ENCODE results near the gene KCNQ1OT1.
A peak's percentile ranks its signal among the peaks of the same experiment; 100 is the strongest.

KCNQ1OT1 gene

GRCh38 chr11:2668876-2669275, 30.9 kb downstream of the KCNQ1OT1 start:
- TF ChIP-seq CTCF (IDR thresholded peaks at IDR 0.05), result no peak
- no peaks in the 10 kb centered on the region for H3K36me3 ChIP-seq
- H3K27ac ChIP-seq, result no peak overlapping the region
- H3K4me3 ChIP-seq, result no peak overlapping the region
- H3K9me3 ChIP-seq, result no peaks in the 10 kb centered on the region
- peaks cover 0 to 3% (median 0%) of the 10 kb centered on the region in 4 donors for H3K4me1 ChIP-seq
- intact Hi-C loops (cut with DNase I; ENCODE audit: low total_unique reads), result no loop called here
- DNase-seq, result peak in 1 of 2 donors; percentile 10
- no peaks in the 10 kb centered on the region for H3K27me3 ChIP-seq

DNA sequence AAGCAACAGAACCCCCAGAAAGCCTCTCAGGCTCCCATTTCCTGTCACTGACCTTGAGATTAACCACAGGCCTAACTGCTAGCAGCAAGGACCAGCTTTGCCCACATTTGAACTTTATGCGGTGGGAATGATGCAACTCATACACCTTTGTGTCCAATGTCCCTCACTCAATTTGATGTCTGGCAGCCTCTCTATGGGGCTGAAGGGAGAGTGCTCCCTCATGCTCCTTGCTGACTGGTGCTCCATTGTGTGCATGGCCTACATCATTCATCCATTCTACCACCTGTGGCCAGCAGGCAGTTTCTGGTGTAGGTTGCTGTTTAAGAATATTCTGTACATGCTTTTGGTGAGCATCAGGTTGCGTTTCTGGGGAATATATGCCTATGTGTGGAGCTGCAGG, 31.9 kb downstream of the KCNQ1OT1 start:
- intact Hi-C loops (cut with DNase I; ENCODE audit: low total_unique reads), result no loop called here
- no peak overlapping the region for H3K27ac ChIP-seq
- H3K4me3 ChIP-seq, result no peak overlapping the region
- no peak for TF ChIP-seq CTCF (IDR thresholded peaks at IDR 0.05)
- H3K4me1 ChIP-seq, result no peaks in the 10 kb centered on the region
- no peaks in the 10 kb centered on the region for H3K9me3 ChIP-seq
- no peak for DNase-seq
- H3K27me3 ChIP-seq, result no peaks in the 10 kb centered on the region
- H3K36me3 ChIP-seq, result no peaks in the 10 kb centered on the region

DNA sequence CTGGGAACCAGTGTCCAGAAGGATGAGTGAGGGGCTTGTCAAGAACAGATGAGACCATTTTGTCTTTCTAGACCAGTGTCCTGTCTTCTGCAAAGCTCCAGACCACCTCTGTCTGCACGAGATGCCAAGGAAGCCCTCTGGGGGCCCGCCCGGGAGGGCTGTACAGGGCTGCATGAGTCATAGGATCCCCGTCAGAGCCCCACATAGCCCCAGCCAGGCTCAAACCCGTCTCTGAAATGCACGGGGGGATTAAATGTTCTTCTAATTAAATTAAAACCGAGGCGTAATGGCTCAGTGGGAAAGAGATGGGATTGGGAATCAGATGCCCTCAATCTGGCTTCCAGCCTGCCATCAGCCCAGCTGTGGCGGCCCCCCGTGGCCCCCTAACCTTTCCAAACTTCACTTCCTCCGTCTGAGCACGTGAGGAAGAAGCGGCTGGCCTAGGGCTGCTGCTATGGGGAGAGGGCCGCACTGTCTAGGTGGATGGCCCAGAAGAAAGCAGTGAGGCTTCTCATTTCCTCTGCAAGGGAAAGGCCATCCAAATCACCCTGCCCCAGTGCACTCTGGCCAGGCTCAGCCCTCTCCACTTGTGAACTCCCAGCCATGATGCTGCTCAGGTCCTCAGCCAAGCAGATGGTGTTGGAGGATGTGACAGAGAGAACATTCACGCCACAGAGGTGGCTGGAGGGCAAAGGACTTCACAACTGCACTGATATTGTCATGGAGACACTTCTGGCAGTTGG, 32.8 kb downstream of the KCNQ1OT1 start:
- intact Hi-C loops (cut with DNase I; ENCODE audit: low total_unique reads), result no loop called here
- H3K4me3 ChIP-seq, result no peak overlapping the region

DNA sequence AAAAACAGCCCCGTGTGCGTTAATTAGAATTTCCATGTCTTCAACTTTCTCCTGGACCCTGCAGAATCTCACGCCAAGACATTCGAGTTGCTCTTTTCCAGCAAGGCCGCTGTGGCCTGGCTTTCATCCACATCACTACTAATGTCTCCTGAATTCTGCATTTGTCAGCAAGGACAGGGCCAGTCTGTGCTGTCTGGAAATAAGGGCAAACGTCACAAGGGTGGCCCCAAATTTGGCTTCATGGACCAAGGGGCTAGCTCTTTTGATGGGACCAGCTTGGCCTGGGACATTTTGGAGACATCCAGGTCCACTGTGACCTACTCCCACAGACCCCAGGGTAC, 33.4 kb downstream of the KCNQ1OT1 start:
- TF ChIP-seq CTCF (IDR thresholded peaks at IDR 0.05), result no peak
- Histone ChIP-seq H3K27me3 (no peaks in the 10 kb centered on the region), H3K36me3 (no peaks in the 10 kb centered on the region), H3K4me3 (no peak overlapping the region), H3K4me1 (no peaks in the 10 kb centered on the region), H3K9me3 (peaks cover 0 to 11% (median 7%) of the 10 kb centered on the region in 3 donors), H3K27ac (no peak overlapping the region)
- peak in 1 of 2 donors; percentile 17 for DNase-seq
- intact Hi-C loops (cut with DNase I; ENCODE audit: low total_unique reads), result no loop called here

More for the DNA sequence above, 32.8 kb downstream of the KCNQ1OT1 start:
- H3K27me3 ChIP-seq, result no peaks in the 10 kb centered on the region
- peaks cover 0 to 6% (median 1%) of the 10 kb centered on the region in 3 donors for H3K9me3 ChIP-seq
- H3K36me3 ChIP-seq, result no peaks in the 10 kb centered on the region
- H3K4me1 ChIP-seq, result no peaks in the 10 kb centered on the region
- no peak overlapping the region for H3K27ac ChIP-seq
- no peak for TF ChIP-seq CTCF (IDR thresholded peaks at IDR 0.05)
- DNase-seq, result peak in 1 of 2 donors; percentile 9

GRCh38 chr11:2665526-2666400, 34.0 kb downstream of the KCNQ1OT1 start:
- peak in 1 of 2 donors; percentile 3 for DNase-seq
- no peak overlapping the region for H3K4me3 ChIP-seq
- H3K9me3 ChIP-seq, result peaks cover 0 to 13% (median 11%) of the 10 kb centered on the region in 3 donors
- no peak overlapping the region for H3K27ac ChIP-seq
- no peaks in the 10 kb centered on the region for H3K4me1 ChIP-seq
- TF ChIP-seq CTCF (IDR thresholded peaks at IDR 0.05), result no peak
- no peaks in the 10 kb centered on the region for H3K36me3 ChIP-seq
- H3K27me3 ChIP-seq, result no peaks in the 10 kb centered on the region
- intact Hi-C loops (cut with DNase I; ENCODE audit: low total_unique reads), result no loop called here
